SK-N-SH treated with all-trans-retinoic acid at 6 μM for 48 hours (cell line): ENCODE data around the gene NRF1.

ENCODE experiments used
- ARNTL ChIP-seq: fragments of 450-650 bp; formaldehyde crosslinking; IDR thresholded peaks from 2 replicates; pipeline ENCODE4 v1.5.0; 2020; ENCODE audit warnings: low read depth, mild to moderate bottlenecking, moderate library complexity, borderline replicate concordance
- CSDC2 ChIP-seq: fragments of 250-450 bp; sonication (Bioruptor Pico); IDR thresholded peaks from 2 replicates; pipeline ENCODE4 v1.5.0; 2020; ENCODE audit warnings: mild to moderate bottlenecking, moderate library complexity
- CSRNP3 ChIP-seq: fragments of 250-450 bp; sonication (Bioruptor Pico); IDR thresholded peaks from 2 replicates; pipeline ENCODE4 v1.5.1; 2021; ENCODE audit warnings: mild to moderate bottlenecking, moderate library complexity
- PATZ1 ChIP-seq: fragments of 250-450 bp; sonication (Bioruptor Pico); IDR thresholded peaks from 2 replicates; pipeline ENCODE4 v1.8.0; 2020; ENCODE audit warnings: mild to moderate bottlenecking, moderate library complexity, borderline replicate concordance
- ZFP30 ChIP-seq: fragments of 450-650 bp; formaldehyde crosslinking; IDR thresholded peaks from 2 replicates; pipeline ENCODE4 v1.5.0; 2022; ENCODE audit warnings: mild to moderate bottlenecking, moderate library complexity
- ZNF70 ChIP-seq: fragments of 450-650 bp; formaldehyde crosslinking; IDR thresholded peaks from 2 replicates; pipeline ENCODE4 v1.5.0; 2020; ENCODE audit warnings: mild to moderate bottlenecking, moderate library complexity
- TF ChIP-seq, protein P1 (sequence below): fragments of 250-450 bp; sonication (Bioruptor Pico); IDR thresholded peaks from 2 replicates; pipeline ENCODE4 v1.8.0; 2021; ENCODE audit warnings: low read depth, mild to moderate bottlenecking, moderate library complexity, borderline replicate concordance

DNA sequence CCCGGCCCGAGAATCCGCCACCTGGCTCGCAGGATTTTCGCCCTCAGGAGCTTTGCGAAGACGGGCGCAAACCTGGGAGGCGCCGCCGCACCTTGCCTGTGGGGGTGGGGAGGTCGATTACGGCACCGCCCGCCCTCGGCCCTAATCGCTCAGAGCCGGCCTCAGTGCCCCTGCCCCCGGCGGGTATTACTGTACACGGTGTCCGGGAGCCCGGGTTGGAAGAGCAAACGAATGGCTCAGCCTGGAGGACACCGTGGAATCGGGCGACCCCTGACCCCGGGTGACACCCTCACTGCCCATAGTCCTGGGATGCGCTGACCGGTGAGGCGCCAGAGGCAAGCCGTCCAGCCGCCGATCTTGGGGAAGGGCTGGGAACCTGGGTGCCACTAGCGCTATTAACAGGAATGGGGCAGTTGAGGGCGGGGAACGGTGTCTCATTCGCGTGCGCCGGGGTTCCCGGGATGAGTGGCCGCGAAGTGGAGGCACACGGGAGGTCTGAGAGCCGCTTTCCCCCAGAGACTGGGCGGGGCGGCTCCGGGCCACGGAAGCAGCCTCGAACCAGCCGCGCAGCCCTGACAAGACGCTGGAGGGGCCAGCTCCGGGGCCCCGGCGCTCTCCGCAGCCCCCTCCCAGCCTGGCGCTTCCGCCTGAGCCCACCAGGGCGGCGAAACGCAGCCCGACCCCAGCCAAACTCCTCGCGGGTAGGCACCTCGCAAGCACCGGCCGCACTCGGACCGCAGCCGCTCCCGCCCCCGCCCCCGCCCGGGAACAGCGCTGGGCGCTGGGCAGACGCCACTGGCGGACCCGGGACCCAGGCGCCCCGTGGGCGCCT is 167.5 kb downstream of the NRF1 start:
- TF ChIP-seq CSRNP3 (CRISPR knock-in tag) = no peak
- TF ChIP-seq ARNTL (CRISPR knock-in tag) = no peak
- no peak for TF ChIP-seq ZNF70 (CRISPR knock-in tag)
- TF ChIP-seq ZFP30 = no peak
- no peak for TF ChIP-seq CSDC2 (CRISPR knock-in tag)
- TF ChIP-seq PATZ1 = no peak
- TF ChIP-seq, protein P1, sequence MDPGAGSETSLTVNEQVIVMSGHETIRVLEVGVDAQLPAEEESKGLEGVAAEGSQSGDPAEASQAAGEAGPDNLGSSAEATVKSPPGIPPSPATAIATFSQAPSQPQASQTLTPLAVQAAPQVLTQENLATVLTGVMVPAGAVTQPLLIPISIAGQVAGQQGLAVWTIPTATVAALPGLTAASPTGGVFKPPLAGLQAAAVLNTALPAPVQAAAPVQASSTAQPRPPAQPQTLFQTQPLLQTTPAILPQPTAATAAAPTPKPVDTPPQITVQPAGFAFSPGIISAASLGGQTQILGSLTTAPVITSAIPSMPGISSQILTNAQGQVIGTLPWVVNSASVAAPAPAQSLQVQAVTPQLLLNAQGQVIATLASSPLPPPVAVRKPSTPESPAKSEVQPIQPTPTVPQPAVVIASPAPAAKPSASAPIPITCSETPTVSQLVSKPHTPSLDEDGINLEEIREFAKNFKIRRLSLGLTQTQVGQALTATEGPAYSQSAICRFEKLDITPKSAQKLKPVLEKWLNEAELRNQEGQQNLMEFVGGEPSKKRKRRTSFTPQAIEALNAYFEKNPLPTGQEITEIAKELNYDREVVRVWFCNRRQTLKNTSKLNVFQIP (CRISPR knock-in tag) = no peak
